M059J (cell line): ENCODE results near the gene FAM180A. TPM values are rescaled to one million over a fixed set of nuclear protein-coding genes. Genes with fewer than 3 reads are reported as not detected.

Source experiments
- DNase-seq: peaks from one replicate; pipeline ENCODE4 v3.0.0-alpha.2; 2012; ENCODE audit warnings: low read depth
- total RNA-seq: library from RNA; depleted of rRNA; stranded (reverse); fragments of >200 nt; shearing (Covaris generic); gene quantifications from 2 replicates; pipeline ENCODE4 v1.2.3, GENCODE V29; 2014

FAM180A gene
- total RNA-seq, 1 experiment from 2014 or later: 3.4 TPM

GRCh38 chr7:135771961-135772638, 23.5 kb upstream of the FAM180A start:
- peak; percentile 88 for DNase-seq

GRCh38 chr7:135771051-135771450, 22.4 kb upstream of the FAM180A start:
- no peak for DNase-seq

- no peak for DNase-seq
Measured at GRCh38 chr7:135770139-135770710, 21.6 kb upstream of the FAM180A start.

GRCh38 chr7:135769005-135769802, 20.6 kb upstream of the FAM180A start:
- DNase-seq: no peak

GRCh38 chr7:135768467-135768866, 19.9 kb upstream of the FAM180A start:
- no peak for DNase-seq

GRCh38 chr7:135768064-135768463, 19.5 kb upstream of the FAM180A start:
- no peak for DNase-seq

- peak; percentile 78 for DNase-seq
Measured at GRCh38 chr7:135763261-135763660, 14.6 kb upstream of the FAM180A start.

GRCh38 chr7:135761751-135762488, 13.3 kb upstream of the FAM180A start:
- DNase-seq: peak; percentile 97

GRCh38 chr7:135759532-135759931, 10.9 kb upstream of the FAM180A start:
- DNase-seq: no peak

- peak; percentile 75 for DNase-seq
Measured at GRCh38 chr7:135758531-135758932, 9.9 kb upstream of the FAM180A start.

GRCh38 chr7:135757719-135758411, 9.3 kb upstream of the FAM180A start:
- peak; percentile 78 for DNase-seq

- no peak for DNase-seq
Measured at GRCh38 chr7:135756191-135756590, 7.6 kb upstream of the FAM180A start.

GRCh38 chr7:135755351-135755753, 6.7 kb upstream of the FAM180A start:
- no peak for DNase-seq

GRCh38 chr7:135753616-135754413, 5.2 kb upstream of the FAM180A start:
- DNase-seq: no peak

GRCh38 chr7:135747366-135747765, 1.2 kb downstream of the FAM180A start:
- DNase-seq: no peak

GRCh38 chr7:135745703-135746312, 2.8 kb downstream of the FAM180A start:
- peak; percentile 99 for DNase-seq

GRCh38 chr7:135744938-135745702, 3.5 kb downstream of the FAM180A start:
- DNase-seq: peak; percentile 95

- peak; percentile 75 for DNase-seq
Measured at GRCh38 chr7:135743907-135744731, 4.5 kb downstream of the FAM180A start.

- DNase-seq: peak; percentile 33
Measured at GRCh38 chr7:135742371-135742770, 6.2 kb downstream of the FAM180A start.
